SK-N-SH treated with all-trans-retinoic acid at 6 μM for 48 hours (cell line): ENCODE data around the gene C11orf52.

Experiments used
- ATAC-seq: fragments of 200-7000 bp; cut with Tn5 transposase; 3 replicates; pipeline ENCODE4 v1.9.1; 2020; ENCODE audit warnings: mild to moderate bottlenecking, moderate library complexity
- ARNTL ChIP-seq: fragments of 450-650 bp; formaldehyde crosslinking; IDR thresholded peaks from 2 replicates; pipeline ENCODE4 v1.5.0; 2020; ENCODE audit warnings: low read depth, mild to moderate bottlenecking, moderate library complexity, borderline replicate concordance
- BACH2 ChIP-seq: fragments of 250-450 bp; sonication (Bioruptor Pico); IDR thresholded peaks from 2 replicates; pipeline ENCODE4 v1.9.0; 2021; ENCODE audit warnings: mild to moderate bottlenecking, borderline replicate concordance
- CSDC2 ChIP-seq: fragments of 250-450 bp; sonication (Bioruptor Pico); IDR thresholded peaks from 2 replicates; pipeline ENCODE4 v1.5.0; 2020; ENCODE audit warnings: mild to moderate bottlenecking, moderate library complexity
- ESRRG ChIP-seq: fragments of 250-450 bp; sonication (Bioruptor Pico); IDR thresholded peaks from 2 replicates; pipeline ENCODE4 v1.6.1; 2021; ENCODE audit warnings: mild to moderate bottlenecking
- GLIS3 ChIP-seq: fragments of 250-450 bp; sonication (Bioruptor Pico); IDR thresholded peaks from 2 replicates; pipeline ENCODE4 v1.5.0; 2020; ENCODE audit warnings: mild to moderate bottlenecking, moderate library complexity
- ISL1 ChIP-seq: fragments of 250-450 bp; sonication (Bioruptor Pico); IDR thresholded peaks from 2 replicates; pipeline ENCODE4 v2.1.2; 2022; ENCODE audit warnings: mild to moderate bottlenecking, moderate library complexity
- OSR1 ChIP-seq: fragments of 250-450 bp; sonication (Bioruptor Pico); IDR thresholded peaks from 2 replicates; pipeline ENCODE4 v1.8.0; 2022; ENCODE audit warnings: moderate library complexity, mild to moderate bottlenecking, inconsistent platforms
- PPARA ChIP-seq: fragments of 250-450 bp; sonication (Bioruptor Pico); IDR thresholded peaks from 2 replicates; pipeline ENCODE4 v1.5.0; 2020; ENCODE audit warnings: mild to moderate bottlenecking, borderline replicate concordance
- RARB ChIP-seq: fragments of 250-450 bp; sonication (Bioruptor Pico); IDR thresholded peaks from 2 replicates; pipeline ENCODE4 v1.8.0; 2021; ENCODE audit warnings: mild to moderate bottlenecking, moderate library complexity
- TCF4 ChIP-seq: fragments of 250-450 bp; sonication (Bioruptor Pico); IDR thresholded peaks from 2 replicates; pipeline ENCODE4 v1.8.0; 2021; ENCODE audit warnings: mild to moderate bottlenecking, moderate library complexity, borderline replicate concordance
- TOX ChIP-seq: fragments of 250-450 bp; sonication (Bioruptor Pico); IDR thresholded peaks from 2 replicates; pipeline ENCODE4 v1.8.0; 2021; ENCODE audit warnings: mild to moderate bottlenecking, moderate library complexity, borderline replicate concordance
- ZC3H10 ChIP-seq: fragments of 250-450 bp; sonication (Bioruptor Pico); IDR thresholded peaks from 2 replicates; pipeline ENCODE4 v1.5.1; 2021; ENCODE audit warnings: mild to moderate bottlenecking, moderate library complexity
- ZFP3 ChIP-seq: fragments of 250-450 bp; sonication (Bioruptor Pico); IDR thresholded peaks from 2 replicates; pipeline ENCODE4 v1.5.0; 2020; ENCODE audit warnings: mild to moderate bottlenecking, moderate library complexity
- ZFP30 ChIP-seq: fragments of 450-650 bp; formaldehyde crosslinking; IDR thresholded peaks from 2 replicates; pipeline ENCODE4 v1.5.0; 2022; ENCODE audit warnings: mild to moderate bottlenecking, moderate library complexity
- ZNF565 ChIP-seq: fragments of 450-650 bp; formaldehyde crosslinking; conservative IDR thresholded peaks from 2 replicates; pipeline ENCODE4 v1.5.0; 2020; ENCODE audit warnings: low read depth, mild to moderate bottlenecking, moderate library complexity
- TF ChIP-seq, protein P1 (sequence below): fragments of 250-450 bp; sonication (Bioruptor Pico); IDR thresholded peaks from 2 replicates; pipeline ENCODE4 v1.5.1; 2021; ENCODE audit warnings: mild to moderate bottlenecking, moderate library complexity
- TF ChIP-seq, protein P2 (sequence below): fragments of 250-450 bp; sonication (Bioruptor Pico); IDR thresholded peaks from 2 replicates; pipeline ENCODE4 v1.8.0; 2021; ENCODE audit warnings: low read depth, mild to moderate bottlenecking, moderate library complexity, borderline replicate concordance
- TF ChIP-seq, protein P3 (sequence below): fragments of 250-450 bp; sonication (Bioruptor Pico); IDR thresholded peaks from 2 replicates; pipeline ENCODE4 v1.5.0; 2020; ENCODE audit warnings: mild to moderate bottlenecking, moderate library complexity
- TF ChIP-seq, protein P4 (sequence below): fragments of 250-450 bp; sonication (Bioruptor Pico); IDR thresholded peaks from 2 replicates; pipeline ENCODE4 v1.8.0; 2020; ENCODE audit warnings: mild to moderate bottlenecking, moderate library complexity, borderline replicate concordance
- TF ChIP-seq, protein P5 (sequence below): fragments of 250-450 bp; sonication (Bioruptor Pico); IDR thresholded peaks from 2 replicates; pipeline ENCODE4 v1.5.1; 2020; ENCODE audit warnings: low read depth, mild to moderate bottlenecking, moderate library complexity

The C11orf52 gene

DNA sequence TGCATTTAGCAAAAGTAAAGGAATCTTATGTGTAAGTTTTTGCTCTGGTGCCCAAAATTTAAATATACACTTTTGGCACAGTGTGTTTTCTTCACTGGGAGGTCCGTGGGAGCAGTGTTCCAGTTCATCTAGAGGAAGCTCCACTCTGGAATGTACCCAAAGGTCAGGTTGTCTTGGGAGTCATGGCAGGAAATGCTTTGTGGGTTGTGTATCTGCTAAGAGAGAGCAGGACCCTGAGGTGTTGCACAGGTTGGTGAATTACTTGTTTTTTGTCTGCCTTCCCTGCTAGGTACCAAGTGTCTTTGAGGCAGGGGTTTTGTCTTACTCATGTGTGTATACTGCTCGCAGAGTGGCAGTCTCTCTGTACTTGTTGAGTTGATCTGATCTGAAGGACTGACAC lies 55.7 kb downstream of the C11orf52 start:
- no peak for ATAC-seq
- TF ChIP-seq, protein P1, sequence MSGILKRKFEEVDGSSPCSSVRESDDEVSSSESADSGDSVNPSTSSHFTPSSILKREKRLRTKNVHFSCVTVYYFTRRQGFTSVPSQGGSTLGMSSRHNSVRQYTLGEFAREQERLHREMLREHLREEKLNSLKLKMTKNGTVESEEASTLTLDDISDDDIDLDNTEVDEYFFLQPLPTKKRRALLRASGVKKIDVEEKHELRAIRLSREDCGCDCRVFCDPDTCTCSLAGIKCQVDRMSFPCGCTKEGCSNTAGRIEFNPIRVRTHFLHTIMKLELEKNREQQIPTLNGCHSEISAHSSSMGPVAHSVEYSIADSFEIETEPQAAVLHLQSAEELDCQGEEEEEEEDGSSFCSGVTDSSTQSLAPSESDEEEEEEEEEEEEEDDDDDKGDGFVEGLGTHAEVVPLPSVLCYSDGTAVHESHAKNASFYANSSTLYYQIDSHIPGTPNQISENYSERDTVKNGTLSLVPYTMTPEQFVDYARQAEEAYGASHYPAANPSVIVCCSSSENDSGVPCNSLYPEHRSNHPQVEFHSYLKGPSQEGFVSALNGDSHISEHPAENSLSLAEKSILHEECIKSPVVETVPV (CRISPR knock-in tag): no peak
- TF ChIP-seq TCF4 (no peak), BACH2 (CRISPR knock-in tag) (no peak), TOX (CRISPR knock-in tag) (no peak), ZNF565 (CRISPR knock-in tag) (no peak)
- TF ChIP-seq, protein P2, sequence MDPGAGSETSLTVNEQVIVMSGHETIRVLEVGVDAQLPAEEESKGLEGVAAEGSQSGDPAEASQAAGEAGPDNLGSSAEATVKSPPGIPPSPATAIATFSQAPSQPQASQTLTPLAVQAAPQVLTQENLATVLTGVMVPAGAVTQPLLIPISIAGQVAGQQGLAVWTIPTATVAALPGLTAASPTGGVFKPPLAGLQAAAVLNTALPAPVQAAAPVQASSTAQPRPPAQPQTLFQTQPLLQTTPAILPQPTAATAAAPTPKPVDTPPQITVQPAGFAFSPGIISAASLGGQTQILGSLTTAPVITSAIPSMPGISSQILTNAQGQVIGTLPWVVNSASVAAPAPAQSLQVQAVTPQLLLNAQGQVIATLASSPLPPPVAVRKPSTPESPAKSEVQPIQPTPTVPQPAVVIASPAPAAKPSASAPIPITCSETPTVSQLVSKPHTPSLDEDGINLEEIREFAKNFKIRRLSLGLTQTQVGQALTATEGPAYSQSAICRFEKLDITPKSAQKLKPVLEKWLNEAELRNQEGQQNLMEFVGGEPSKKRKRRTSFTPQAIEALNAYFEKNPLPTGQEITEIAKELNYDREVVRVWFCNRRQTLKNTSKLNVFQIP (CRISPR knock-in tag): no peak

DNA sequence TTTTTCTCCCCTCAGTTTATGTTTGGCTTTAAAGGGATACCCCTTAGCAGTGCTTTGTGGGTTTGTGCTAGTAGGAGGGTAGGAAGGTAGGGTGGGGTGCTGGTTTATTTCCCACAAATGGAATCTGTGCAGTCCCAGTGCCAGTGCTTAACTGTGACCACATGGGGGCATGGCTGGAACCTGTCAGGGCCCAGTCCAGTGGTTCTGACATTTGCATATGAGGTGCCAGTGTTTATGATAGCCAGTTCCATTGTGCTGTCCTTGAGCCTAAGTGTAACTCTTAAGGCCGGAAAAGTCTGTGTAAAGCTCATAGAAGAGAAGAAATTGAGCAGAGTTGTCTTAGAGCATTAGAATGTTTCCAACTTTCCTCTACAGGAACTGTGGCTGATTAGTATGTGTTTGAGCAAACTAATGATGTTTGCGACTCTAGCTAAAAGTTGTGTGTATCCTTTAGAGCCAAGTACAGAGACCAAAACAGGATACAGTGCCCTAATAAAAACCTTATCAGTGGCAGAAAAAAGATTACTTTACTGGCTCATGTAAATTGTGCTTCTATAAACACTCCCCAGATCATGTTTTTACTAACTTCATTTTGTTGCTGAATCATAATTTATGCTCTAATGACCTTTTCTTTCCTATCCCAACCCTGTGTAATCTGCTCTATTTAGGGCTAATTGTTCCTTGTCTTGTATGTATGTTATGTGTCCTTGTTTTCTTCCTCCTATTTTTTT lies 56.5 kb downstream of the C11orf52 start:
- no peak for ATAC-seq
- TF ChIP-seq, protein P3, sequence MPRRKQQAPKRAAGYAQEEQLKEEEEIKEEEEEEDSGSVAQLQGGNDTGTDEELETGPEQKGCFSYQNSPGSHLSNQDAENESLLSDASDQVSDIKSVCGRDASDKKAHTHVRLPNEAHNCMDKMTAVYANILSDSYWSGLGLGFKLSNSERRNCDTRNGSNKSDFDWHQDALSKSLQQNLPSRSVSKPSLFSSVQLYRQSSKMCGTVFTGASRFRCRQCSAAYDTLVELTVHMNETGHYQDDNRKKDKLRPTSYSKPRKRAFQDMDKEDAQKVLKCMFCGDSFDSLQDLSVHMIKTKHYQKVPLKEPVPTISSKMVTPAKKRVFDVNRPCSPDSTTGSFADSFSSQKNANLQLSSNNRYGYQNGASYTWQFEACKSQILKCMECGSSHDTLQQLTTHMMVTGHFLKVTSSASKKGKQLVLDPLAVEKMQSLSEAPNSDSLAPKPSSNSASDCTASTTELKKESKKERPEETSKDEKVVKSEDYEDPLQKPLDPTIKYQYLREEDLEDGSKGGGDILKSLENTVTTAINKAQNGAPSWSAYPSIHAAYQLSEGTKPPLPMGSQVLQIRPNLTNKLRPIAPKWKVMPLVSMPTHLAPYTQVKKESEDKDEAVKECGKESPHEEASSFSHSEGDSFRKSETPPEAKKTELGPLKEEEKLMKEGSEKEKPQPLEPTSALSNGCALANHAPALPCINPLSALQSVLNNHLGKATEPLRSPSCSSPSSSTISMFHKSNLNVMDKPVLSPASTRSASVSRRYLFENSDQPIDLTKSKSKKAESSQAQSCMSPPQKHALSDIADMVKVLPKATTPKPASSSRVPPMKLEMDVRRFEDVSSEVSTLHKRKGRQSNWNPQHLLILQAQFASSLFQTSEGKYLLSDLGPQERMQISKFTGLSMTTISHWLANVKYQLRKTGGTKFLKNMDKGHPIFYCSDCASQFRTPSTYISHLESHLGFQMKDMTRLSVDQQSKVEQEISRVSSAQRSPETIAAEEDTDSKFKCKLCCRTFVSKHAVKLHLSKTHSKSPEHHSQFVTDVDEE (CRISPR knock-in tag): no peak
- no peak for TF ChIP-seq ZC3H10
- TF ChIP-seq PPARA (CRISPR knock-in tag): no peak
- no peak for TF ChIP-seq CSDC2
- no peak for TF ChIP-seq ZFP30 (CRISPR knock-in tag)
- TF ChIP-seq TCF4: no peak
- TF ChIP-seq ESRRG (CRISPR knock-in tag): no peak
- TF ChIP-seq, protein P4, sequence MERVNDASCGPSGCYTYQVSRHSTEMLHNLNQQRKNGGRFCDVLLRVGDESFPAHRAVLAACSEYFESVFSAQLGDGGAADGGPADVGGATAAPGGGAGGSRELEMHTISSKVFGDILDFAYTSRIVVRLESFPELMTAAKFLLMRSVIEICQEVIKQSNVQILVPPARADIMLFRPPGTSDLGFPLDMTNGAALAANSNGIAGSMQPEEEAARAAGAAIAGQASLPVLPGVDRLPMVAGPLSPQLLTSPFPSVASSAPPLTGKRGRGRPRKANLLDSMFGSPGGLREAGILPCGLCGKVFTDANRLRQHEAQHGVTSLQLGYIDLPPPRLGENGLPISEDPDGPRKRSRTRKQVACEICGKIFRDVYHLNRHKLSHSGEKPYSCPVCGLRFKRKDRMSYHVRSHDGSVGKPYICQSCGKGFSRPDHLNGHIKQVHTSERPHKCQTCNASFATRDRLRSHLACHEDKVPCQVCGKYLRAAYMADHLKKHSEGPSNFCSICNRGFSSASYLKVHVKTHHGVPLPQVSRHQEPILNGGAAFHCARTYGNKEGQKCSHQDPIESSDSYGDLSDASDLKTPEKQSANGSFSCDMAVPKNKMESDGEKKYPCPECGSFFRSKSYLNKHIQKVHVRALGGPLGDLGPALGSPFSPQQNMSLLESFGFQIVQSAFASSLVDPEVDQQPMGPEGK (CRISPR knock-in tag): no peak
- no peak for TF ChIP-seq GLIS3
- no peak for TF ChIP-seq ZFP3 (CRISPR knock-in tag)
- TF ChIP-seq ARNTL: no peak
- TF ChIP-seq OSR1 (CRISPR knock-in tag): no peak
- no peak for TF ChIP-seq ISL1
- TF ChIP-seq, protein P2 (CRISPR knock-in tag): no peak
- TF ChIP-seq RARB (CRISPR knock-in tag): no peak
- TF ChIP-seq, protein P5, sequence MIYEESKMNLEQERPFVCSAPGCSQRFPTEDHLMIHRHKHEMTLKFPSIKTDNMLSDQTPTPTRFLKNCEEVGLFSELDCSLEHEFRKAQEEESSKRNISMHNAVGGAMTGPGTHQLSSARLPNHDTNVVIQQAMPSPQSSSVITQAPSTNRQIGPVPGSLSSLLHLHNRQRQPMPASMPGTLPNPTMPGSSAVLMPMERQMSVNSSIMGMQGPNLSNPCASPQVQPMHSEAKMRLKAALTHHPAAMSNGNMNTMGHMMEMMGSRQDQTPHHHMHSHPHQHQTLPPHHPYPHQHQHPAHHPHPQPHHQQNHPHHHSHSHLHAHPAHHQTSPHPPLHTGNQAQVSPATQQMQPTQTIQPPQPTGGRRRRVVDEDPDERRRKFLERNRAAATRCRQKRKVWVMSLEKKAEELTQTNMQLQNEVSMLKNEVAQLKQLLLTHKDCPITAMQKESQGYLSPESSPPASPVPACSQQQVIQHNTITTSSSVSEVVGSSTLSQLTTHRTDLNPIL: no peak
